ENCODE data around the gene SNX10.

GRCh38 chr7:26292768-26293560 is 1.3 kb downstream of the SNX10 start:
- no peak for TF ChIP-seq CTCF (conservative IDR thresholded peaks at IDR 0.05)
- no peak for TF ChIP-seq ZFX (IDR thresholded peaks at IDR 0.05)
